Peyer's patch (tissue), 4 donors: ENCODE results near the gene SIRPG. TPM values are rescaled to one million over a fixed set of nuclear protein-coding genes. Genes with fewer than 3 reads are reported as not detected.

Source experiments
- DNase-seq, 3 donors: peaks; one replicate each; pipeline ENCODE4 v3.0.0-alpha.2; 2017 to 2019
- H3K27ac ChIP-seq, 4 donors: fragments of 200-600 bp; sonication (generic); one replicate each; pipeline ENCODE4 v1.5.1; 2016 to 2019
- H3K27me3 ChIP-seq, 2 donors: fragments of 200-600 bp; sonication (generic); one replicate each; pipeline ENCODE4 v1.5.1; 2019
- H3K36me3 ChIP-seq, 3 donors: fragments of 200-600 bp; sonication (generic); one replicate each; pipeline ENCODE4 v1.5.1; 2016 to 2019
- H3K4me1 ChIP-seq, 4 donors: fragments of 200-600 bp; sonication (generic); one replicate each; pipeline ENCODE4 v1.5.1; 2016 to 2019
- H3K4me3 ChIP-seq, 4 donors: fragments of 200-600 bp; sonication (generic); 1 replicate in 3 of 4; 2 replicates in 1 of 4; pipeline ENCODE4 v1.5.1; 2016 to 2019; ENCODE audit warnings: mild to moderate bottlenecking in 1 of 4
- H3K9me3 ChIP-seq, 4 donors: fragments of 200-600 bp; sonication (generic); one replicate each; pipeline ENCODE4 v1.5.1; 2016 to 2019; ENCODE audit warnings: mild to moderate bottlenecking in 1 of 4
- CTCF ChIP-seq, 6 experiments: fragments of 450-650 bp in 4 of 6; fragments of 200-600 bp in 2 of 6; sonication (generic) in 1 of 6; IDR thresholded peaks; one replicate each; pipeline ENCODE4 v1.5.1; 2017 to 2019; ENCODE audit warnings: antibody characterized with exemption in 6 of 6, mild to moderate bottlenecking in 3 of 6, moderate library complexity in 1 of 6
- POLR2A ChIP-seq, 2 donors: fragments of 450-650 bp; IDR thresholded peaks; one replicate each; pipeline ENCODE4 v1.5.1; 2017; ENCODE audit warnings: antibody characterized with exemption in 2 of 2, mild to moderate bottlenecking in 2 of 2, moderate library complexity in 2 of 2
- small RNA-seq, 2 donors: library from RNA; depleted of rRNA; stranded (forward); fragments of <200 nt; gene quantifications; one replicate each; pipeline ENCODE3, GENCODE V24; 2016
- total RNA-seq, 4 donors: library from RNA; depleted of rRNA; stranded (reverse); fragments of >200 nt; gene quantifications; one replicate each; pipeline ENCODE4 v1.1.0, GENCODE V29; 2016

The SIRPG gene
- total RNA-seq, 4 donors from 2014 or later, result 1.8 to 5.8 (median 3.6) TPM

- H3K9me3 ChIP-seq, result no peaks in the 10 kb centered on the region
- no peaks in the 10 kb centered on the region for H3K4me1 ChIP-seq
- H3K27me3 ChIP-seq, result no peaks in the 10 kb centered on the region
- TF ChIP-seq CTCF (IDR thresholded peaks at IDR 0.05) (no peak), POLR2A (IDR thresholded peaks at IDR 0.05) (no peak)
- H3K36me3 ChIP-seq, result no peaks in the 10 kb centered on the region
- no peak overlapping the region for H3K4me3 ChIP-seq
- DNase-seq, result no peak
- H3K27ac ChIP-seq, result no peak overlapping the region
Observed at GRCh38 chr20:1600736-1601135, 56.8 kb downstream of the SIRPG start.

GRCh38 chr20:1595333-1595732 is 62.2 kb downstream of the SIRPG start:
- H3K27me3 ChIP-seq, result no peaks in the 10 kb centered on the region
- H3K4me1 ChIP-seq, result no peaks in the 10 kb centered on the region
- H3K36me3 ChIP-seq, result no peaks in the 10 kb centered on the region
- no peak overlapping the region for H3K4me3 ChIP-seq
- no peak overlapping the region for H3K27ac ChIP-seq
- no peaks in the 10 kb centered on the region for H3K9me3 ChIP-seq
- TF ChIP-seq POLR2A (IDR thresholded peaks at IDR 0.05) (no peak), CTCF (IDR thresholded peaks at IDR 0.05) (no peak)
- no peak for DNase-seq

GRCh38 chr20:1588533-1589460 is 68.8 kb downstream of the SIRPG start:
- TF ChIP-seq POLR2A (IDR thresholded peaks at IDR 0.05) (no peak), CTCF (IDR thresholded peaks at IDR 0.05) (peak in 1 of 6 experiments; percentile 30)
- H3K27ac ChIP-seq, result peak overlapping the region in 1 of 4 donors; percentile 30
- no peaks in the 10 kb centered on the region for H3K27me3 ChIP-seq
- no peaks in the 10 kb centered on the region for H3K36me3 ChIP-seq
- no peaks in the 10 kb centered on the region for H3K9me3 ChIP-seq
- no peaks in the 10 kb centered on the region for H3K4me1 ChIP-seq
- no peak overlapping the region for H3K4me3 ChIP-seq
- DNase-seq, result peak in 1 of 3 donors; percentile 57

GRCh38 chr20:1587781-1588532 is 69.6 kb downstream of the SIRPG start:
- TF ChIP-seq POLR2A (IDR thresholded peaks at IDR 0.05), result no peak
- no peak for TF ChIP-seq CTCF (IDR thresholded peaks at IDR 0.05)
- no peak for DNase-seq
- no peaks in the 10 kb centered on the region for H3K36me3 ChIP-seq
- H3K27me3 ChIP-seq, result no peaks in the 10 kb centered on the region
- H3K4me1 ChIP-seq, result no peaks in the 10 kb centered on the region
- peak overlapping the region in 1 of 4 donors; percentile 30 for H3K27ac ChIP-seq
- no peaks in the 10 kb centered on the region for H3K9me3 ChIP-seq
- H3K4me3 ChIP-seq, result no peak overlapping the region

GRCh38 chr20:1579488-1579887 is 78.1 kb downstream of the SIRPG start:
- DNase-seq, result no peak
- TF ChIP-seq CTCF (IDR thresholded peaks at IDR 0.05), result no peak
- no peak for TF ChIP-seq POLR2A (IDR thresholded peaks at IDR 0.05)
- Histone ChIP-seq H3K27ac (no peak overlapping the region), H3K9me3 (no peaks in the 10 kb centered on the region), H3K27me3 (no peaks in the 10 kb centered on the region), H3K36me3 (no peaks in the 10 kb centered on the region), H3K4me3 (no peak overlapping the region), H3K4me1 (no peaks in the 10 kb centered on the region)

Small RNA genes lying within 50 kb of the gene (small RNA-seq; reads per million reads assigned to genes)
- gene AL109809.3, result 0 reads per million in 2 donors
- 0 reads per million in 2 donors for gene RN7SL561P

Other genes with a start within 250 kb of the SIRPG start
- 10 to 100 TPM; 49.9 to 82.5 (median 59.8) TPM for gene NSFL1C, start 190.9 kb downstream of the SIRPG start, total RNA-seq
- 1 to 10 TPM in 2 of 4 donors, not detected in 2; 6.7 to 6.8 TPM for gene SIRPB2, start 166.4 kb downstream of the SIRPG start, total RNA-seq
- gene SIRPD, start 100.1 kb downstream of the SIRPG start, total RNA-seq, result not detected
- gene SIRPB1, start 37.8 kb downstream of the SIRPG start, total RNA-seq, result 1 to 10 TPM; 1.6 to 3.1 (median 2.3) TPM
- gene SIRPA, start 237.6 kb upstream of the SIRPG start, total RNA-seq, result 10 to 100 TPM; 18.2 to 38.2 (median 26.3) TPM